Measurements from ENCODE around the gene NOL11. TPM values are rescaled to one million over a fixed set of nuclear protein-coding genes. Genes with fewer than 3 reads are reported as not detected.

Gene NOL11
- 10 to 100 TPM; 23.6 to 45.7 (median 27.3) TPM for total RNA-seq

DNA sequence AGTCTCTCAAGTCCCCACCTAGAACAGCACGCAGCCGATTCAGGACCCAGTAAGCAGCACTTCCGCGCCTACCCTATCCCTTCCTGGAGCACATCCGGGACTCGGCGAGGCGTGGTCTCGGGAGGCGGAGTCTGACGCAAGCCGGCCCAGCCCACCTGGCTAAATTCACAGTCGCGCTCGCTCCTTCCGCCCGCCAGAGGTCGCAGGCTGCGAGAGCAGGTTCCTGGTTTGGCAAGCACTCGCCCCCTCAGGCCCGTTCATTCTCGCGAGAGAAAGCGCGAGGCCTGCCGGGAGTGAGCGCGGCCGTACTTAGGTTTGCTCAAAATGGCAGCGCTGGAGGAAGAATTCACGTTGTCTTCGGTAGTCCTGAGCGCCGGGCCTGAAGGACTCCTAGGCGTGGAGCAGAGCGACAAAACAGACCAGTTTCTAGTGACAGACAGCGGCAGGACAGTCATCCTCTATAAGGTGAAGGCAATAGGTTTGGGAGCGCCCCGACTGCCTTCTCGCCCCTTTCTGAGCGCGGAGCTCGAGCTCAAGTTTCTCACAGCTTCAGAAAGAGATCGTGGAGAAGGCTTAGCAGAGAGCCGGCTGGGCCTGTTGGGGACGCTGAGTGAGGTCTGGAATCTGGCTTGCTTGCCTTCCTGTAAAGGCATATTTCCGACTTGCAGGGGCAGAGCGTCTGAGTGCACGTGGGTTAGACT is at the start of gene NOL11:
Gene NOL11 (plus strand): TSS at position 313 of the 701 bp plus-strand sequence. CDS start 12 bp downstream, at position 325.
- no peak for TF ChIP-seq CTCF (IDR thresholded peaks at IDR 0.05; ENCODE audit: low read depth)

GRCh38 chr17:67671493-67671892 is 46.2 kb upstream of the NOL11 start:
- TF ChIP-seq CTCF (IDR thresholded peaks at IDR 0.05; ENCODE audit: low read depth) = no peak

- no peak for TF ChIP-seq CTCF (IDR thresholded peaks at IDR 0.05; ENCODE audit: low read depth)
Observed at GRCh38 chr17:67672592-67673335, 45.0 kb upstream of the NOL11 start.

DNA sequence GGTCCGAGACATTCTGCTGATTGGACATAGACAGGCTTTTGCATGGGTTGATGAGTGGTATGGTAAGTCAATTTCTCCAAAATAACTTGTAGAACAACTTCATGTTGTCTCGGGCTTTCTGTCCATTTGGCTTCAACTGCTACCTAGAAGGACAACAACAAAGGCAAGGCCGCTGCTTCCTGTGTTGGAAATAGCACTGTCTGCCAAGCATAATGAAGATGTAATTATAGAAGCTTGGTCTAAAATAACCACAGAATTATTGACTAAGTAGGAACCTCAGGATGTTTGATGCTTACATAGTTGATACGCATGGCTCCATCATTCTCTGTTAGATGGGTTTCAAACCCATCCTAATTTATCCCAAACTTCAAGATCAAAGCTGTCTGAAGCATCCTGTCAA is 42.3 kb upstream of the NOL11 start:
- no peak for TF ChIP-seq CTCF (IDR thresholded peaks at IDR 0.05; ENCODE audit: low read depth)

- no peak for TF ChIP-seq CTCF (IDR thresholded peaks at IDR 0.05; ENCODE audit: low read depth)
Observed at GRCh38 chr17:67676305-67676704, 41.4 kb upstream of the NOL11 start.

DNA sequence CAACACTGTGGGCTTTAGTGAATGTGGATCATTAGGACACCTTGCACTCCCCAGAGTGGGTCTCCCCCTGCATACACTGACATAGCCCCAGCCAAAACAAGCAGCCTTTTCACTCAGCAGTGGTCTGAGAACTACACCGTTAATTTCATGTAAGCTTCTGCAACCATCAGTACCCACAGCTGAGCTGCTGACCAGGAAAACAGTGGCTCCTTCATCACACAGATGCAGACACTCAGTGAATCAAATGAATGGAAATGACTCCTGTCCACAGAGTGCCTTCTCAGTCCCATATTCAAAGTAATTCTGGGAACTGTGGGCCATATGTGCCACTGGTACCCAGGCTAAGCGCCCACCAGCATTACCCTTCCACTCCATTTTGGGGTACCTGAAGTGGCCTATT is 39.3 kb upstream of the NOL11 start:
- no peak for TF ChIP-seq CTCF (IDR thresholded peaks at IDR 0.05; ENCODE audit: low read depth)

GRCh38 chr17:67679225-67679624 is 38.5 kb upstream of the NOL11 start:
- TF ChIP-seq CTCF (IDR thresholded peaks at IDR 0.05; ENCODE audit: low read depth) = no peak
